Activated T-cell treated with anti-CD3 and anti-CD28 coated beads, Interleukin-2, amount 50 U/mL, for 4 hours (primary cell): Measurements from ENCODE around the gene SLK. TPM values are rescaled to one million over a fixed set of nuclear protein-coding genes. Genes with fewer than 3 reads are reported as not detected.

Experiments
- ATAC-seq, 2 donors: fragments of 200-7000 bp; cut with Tn5 transposase; one replicate each; pipeline ENCODE4 v1.10.0; 2021
- DNase-seq: peaks from one replicate; pipeline ENCODE4 v3.0.0-alpha.2; 2020
- H3K27me3 Mint-ChIP-seq: one replicate; pipeline ENCODE4 v1.8.0; 2021; ENCODE audit warnings: low read depth, mixed read lengths
- H3K36me3 Mint-ChIP-seq: one replicate; pipeline ENCODE4 v1.8.0; 2022; ENCODE audit warnings: mixed read lengths; ENCODE audit not compliant: insufficient read depth
- H3K4me1 Mint-ChIP-seq: one replicate; pipeline ENCODE4 v1.8.0; 2021; ENCODE audit warnings: low read depth, mixed read lengths
- H3K4me3 Mint-ChIP-seq: one replicate; pipeline ENCODE4 v1.8.0; 2021; ENCODE audit warnings: mild to moderate bottlenecking, moderate library complexity, mixed read lengths
- H3K9me3 Mint-ChIP-seq: one replicate; pipeline ENCODE4 v1.8.0; 2021; ENCODE audit warnings: mixed read lengths
- total RNA-seq, 3 donors: library from RNA; stranded (reverse); gene quantifications; one replicate each; pipeline ENCODE4 v1.2.1, GENCODE V29; 2021

SLK gene
- total RNA-seq, 3 donors from 2014 or later = 18.8 to 19.8 (median 19.4) TPM

- ATAC-seq = no peak
- no peaks in the 10 kb centered on the region for H3K36me3 Mint-ChIP-seq
- no peaks in the 10 kb centered on the region for H3K4me1 Mint-ChIP-seq
Measured at GRCh38 chr10:104056619-104057273, 89.8 kb downstream of the SLK start.

GRCh38 chr10:104057717-104058116 lies 90.8 kb downstream of the SLK start:
- DNase-seq = no peak
- Mint-ChIP-seq H3K4me1 (no peaks in the 10 kb centered on the region), H3K27me3 (no peaks in the 10 kb centered on the region), H3K36me3 (no peaks in the 10 kb centered on the region), H3K9me3 (no peaks in the 10 kb centered on the region), H3K4me3 (no peak overlapping the region)
- ATAC-seq = no peak

More at GRCh38 chr10:104056619-104057273, 89.8 kb downstream of the SLK start:
- H3K4me3 Mint-ChIP-seq = no peak overlapping the region
- no peaks in the 10 kb centered on the region for H3K9me3 Mint-ChIP-seq
- no peak for DNase-seq
- H3K27me3 Mint-ChIP-seq = no peaks in the 10 kb centered on the region

- no peak for ATAC-seq
Measured at GRCh38 chr10:104059364-104059763, 92.4 kb downstream of the SLK start.

GRCh38 chr10:104061196-104061595 lies 94.3 kb downstream of the SLK start:
- Mint-ChIP-seq H3K9me3 (no peaks in the 10 kb centered on the region), H3K4me1 (no peaks in the 10 kb centered on the region), H3K4me3 (no peak overlapping the region), H3K36me3 (no peaks in the 10 kb centered on the region), H3K27me3 (peaks cover 6% of the 10 kb centered on the region)
- ATAC-seq = no peak
- DNase-seq = no peak

More at GRCh38 chr10:104059364-104059763, 92.4 kb downstream of the SLK start:
- no peaks in the 10 kb centered on the region for H3K36me3 Mint-ChIP-seq
- no peaks in the 10 kb centered on the region for H3K9me3 Mint-ChIP-seq
- no peak for DNase-seq
- no peaks in the 10 kb centered on the region for H3K27me3 Mint-ChIP-seq
- H3K4me3 Mint-ChIP-seq = no peak overlapping the region
- no peaks in the 10 kb centered on the region for H3K4me1 Mint-ChIP-seq

- no peaks in the 10 kb centered on the region for H3K36me3 Mint-ChIP-seq
- H3K4me1 Mint-ChIP-seq = no peaks in the 10 kb centered on the region
- H3K4me3 Mint-ChIP-seq = no peak overlapping the region
- ATAC-seq (no peak), DNase-seq (no peak)
- no peaks in the 10 kb centered on the region for H3K9me3 Mint-ChIP-seq
- H3K27me3 Mint-ChIP-seq = peaks cover 6% of the 10 kb centered on the region
Measured at GRCh38 chr10:104065748-104066147, 98.8 kb downstream of the SLK start.

GRCh38 chr10:104066945-104067344 lies 100.0 kb downstream of the SLK start:
- Mint-ChIP-seq H3K4me3 (no peak overlapping the region), H3K9me3 (no peaks in the 10 kb centered on the region), H3K27me3 (peaks cover 6% of the 10 kb centered on the region), H3K4me1 (no peaks in the 10 kb centered on the region), H3K36me3 (no peaks in the 10 kb centered on the region)
- ATAC-seq = no peak
- no peak for DNase-seq

- ATAC-seq (no peak), DNase-seq (no peak)
- Mint-ChIP-seq H3K27me3 (peaks cover 6% of the 10 kb centered on the region), H3K4me1 (no peaks in the 10 kb centered on the region), H3K36me3 (no peaks in the 10 kb centered on the region), H3K4me3 (no peak overlapping the region), H3K9me3 (no peaks in the 10 kb centered on the region)
Measured at GRCh38 chr10:104067525-104067924, 100.6 kb downstream of the SLK start.

GRCh38 chr10:104069613-104070012 lies 102.7 kb downstream of the SLK start:
- no peaks in the 10 kb centered on the region for H3K9me3 Mint-ChIP-seq
- H3K36me3 Mint-ChIP-seq = no peaks in the 10 kb centered on the region
- peaks cover 6% of the 10 kb centered on the region for H3K27me3 Mint-ChIP-seq
- ATAC-seq (no peak), DNase-seq (no peak)
- no peaks in the 10 kb centered on the region for H3K4me1 Mint-ChIP-seq
- H3K4me3 Mint-ChIP-seq = no peak overlapping the region

- ATAC-seq (no peak), DNase-seq (no peak)
- no peaks in the 10 kb centered on the region for H3K36me3 Mint-ChIP-seq
- no peaks in the 10 kb centered on the region for H3K9me3 Mint-ChIP-seq
- H3K4me1 Mint-ChIP-seq = no peaks in the 10 kb centered on the region
- H3K27me3 Mint-ChIP-seq = no peaks in the 10 kb centered on the region
- H3K4me3 Mint-ChIP-seq = no peak overlapping the region
Measured at GRCh38 chr10:104072786-104073185, 105.8 kb downstream of the SLK start.

- Mint-ChIP-seq H3K36me3 (no peaks in the 10 kb centered on the region), H3K27me3 (no peaks in the 10 kb centered on the region), H3K9me3 (no peaks in the 10 kb centered on the region), H3K4me3 (no peak overlapping the region), H3K4me1 (no peaks in the 10 kb centered on the region)
- ATAC-seq (no peak), DNase-seq (no peak)
Measured at GRCh38 chr10:104074505-104074904, 107.6 kb downstream of the SLK start.

GRCh38 chr10:104076743-104077160 lies 109.8 kb downstream of the SLK start:
- no peak overlapping the region for H3K4me3 Mint-ChIP-seq
- ATAC-seq (no peak), DNase-seq (no peak)
- no peaks in the 10 kb centered on the region for H3K36me3 Mint-ChIP-seq
- no peaks in the 10 kb centered on the region for H3K27me3 Mint-ChIP-seq
- no peaks in the 10 kb centered on the region for H3K4me1 Mint-ChIP-seq
- no peaks in the 10 kb centered on the region for H3K9me3 Mint-ChIP-seq

- ATAC-seq (no peak), DNase-seq (no peak)
- no peaks in the 10 kb centered on the region for H3K27me3 Mint-ChIP-seq
- H3K36me3 Mint-ChIP-seq = no peaks in the 10 kb centered on the region
- H3K4me1 Mint-ChIP-seq = no peaks in the 10 kb centered on the region
- H3K9me3 Mint-ChIP-seq = no peaks in the 10 kb centered on the region
- H3K4me3 Mint-ChIP-seq = no peak overlapping the region
Measured at GRCh38 chr10:104077247-104077646, 110.3 kb downstream of the SLK start.

- Mint-ChIP-seq H3K27me3 (no peaks in the 10 kb centered on the region), H3K36me3 (no peaks in the 10 kb centered on the region), H3K9me3 (no peaks in the 10 kb centered on the region), H3K4me3 (no peak overlapping the region), H3K4me1 (no peaks in the 10 kb centered on the region)
- no peak for ATAC-seq
- no peak for DNase-seq
Measured at GRCh38 chr10:104077663-104078151, 110.8 kb downstream of the SLK start.
